ENCODE measurements around the gene HAGHL. TPM values are rescaled to one million over a fixed set of nuclear protein-coding genes. Genes with fewer than 3 reads are reported as not detected.

Gene HAGHL
- polyA plus RNA-seq, 2 of the 4 experiments (the other 2 are of a cell fraction) = 4.4 to 22.0 TPM

GRCh38 chr16:732332-732731 is 5.4 kb downstream of the HAGHL start (continued):
- TF ChIP-seq BHLHE40 (IDR thresholded peaks at IDR 0.05; ENCODE audit: low read depth, low read length) = no peak
- no peak for TF ChIP-seq JUNB (IDR thresholded peaks at IDR 0.05)

- H3K9me3 ChIP-seq = no peaks in the 10 kb centered on the region
- WGBS (ENCODE audit: missing lambda C conversion rate) = 85% methylated on average over 12 of the region's 13 CpGs
- TF ChIP-seq MYC (IDR thresholded peaks at IDR 0.05; ENCODE audit: borderline replicate concordance, low read length) = no peak
- no peak for TF ChIP-seq CTCF (IDR thresholded peaks at IDR 0.05)
- no peak for TF ChIP-seq FOSL2 (IDR thresholded peaks at IDR 0.05)
- TF ChIP-seq FOSL2 (CRISPR knock-in tag; IDR thresholded peaks at IDR 0.05) = 0 out of 2 replicates have a peak, but pooled peaks have one; percentile 23
- no peak overlapping the region for H3K4me2 ChIP-seq
- ATAC-seq (no peak), FAIRE-seq (no peak), DNase-seq (ENCODE audit: low read depth in 1 of 2, low spot score in 1 of 2) (peak in 1 of 2 experiments; percentile 53)
- no peak overlapping the region for H3K4me3 ChIP-seq
- ChIA-PET POLR2A (interaction anchor here (1.4 kb wide), 1 partner anchor 8 kb away, joined by 4 read pairs; the partner anchor contains the start of gene CIAO3), CTCF (interaction anchor here (0.8 to 28.0 kb wide), 8 partner anchors 8 to 54 kb away, joined by 3 to 656 read pairs (median 6); partner anchors contain the start of genes ANTKMT, CCDC78, CIAO3 and FBXL16)
- H3K4me1 ChIP-seq = peaks cover 6% of the 10 kb centered on the region; the same call in 1 of the 3 replicates
- no peak overlapping the region for H3K27ac ChIP-seq
Measured at GRCh38 chr16:732936-733335, 6.0 kb downstream of the HAGHL start.

- H3K27ac ChIP-seq = no peak overlapping the region
- WGBS (ENCODE audit: missing lambda C conversion rate) = 65% methylated on average over 26 of the region's 34 CpGs
- CTCF ChIA-PET = interaction anchor here (0.7 to 28.0 kb wide), 11 partner anchors 7 to 55 kb away, joined by 3 to 656 read pairs (median 4); partner anchors contain the start of genes ANTKMT, CCDC78, CIAO3 and FBXL16
Measured at GRCh38 chr16:733382-734207, 6.7 kb downstream of the HAGHL start.

More at GRCh38 chr16:733382-734207, 6.7 kb downstream of the HAGHL start:
- ATAC-seq = peak; percentile 35 to 67; a peak in 4 of 6 replicates
- POLR2A ChIA-PET = no interaction called here
- Histone ChIP-seq H3K9me3 (no peaks in the 10 kb centered on the region), H3K4me3 (no peak overlapping the region), H3K4me1 (peaks cover 5% of the 10 kb centered on the region; the same call in 1 of the 3 replicates), H3K4me2 (no peak overlapping the region)
- FAIRE-seq = no peak
- TF ChIP-seq CBX2 (IDR thresholded peaks at IDR 0.05; ENCODE audit: borderline replicate concordance, low read depth) = no peak
- peak; percentile 49 for TF ChIP-seq CTCF (IDR thresholded peaks at IDR 0.05)
- TF ChIP-seq NR3C1 (IDR thresholded peaks at IDR 0.05) = no peak
- no peak for TF ChIP-seq NFE2L2 (conservative IDR thresholded peaks at IDR 0.05; ENCODE audit: low read length)
- no peak for TF ChIP-seq PHF8 (IDR thresholded peaks at IDR 0.05; ENCODE audit: borderline replicate concordance, low read depth)
- TF ChIP-seq TFCP2L1 (CRISPR knock-in tag; IDR thresholded peaks at IDR 0.05) = no peak
- TF ChIP-seq MAX (IDR thresholded peaks at IDR 0.05) = 0 out of 2 replicates have a peak, but pooled peaks have one; percentile 35
- TF ChIP-seq TP53 (CRISPR knock-in tag; IDR thresholded peaks at IDR 0.05) = no peak
- no peak for TF ChIP-seq MYC (IDR thresholded peaks at IDR 0.05; ENCODE audit: borderline replicate concordance, low read length)
- no peak for TF ChIP-seq RAD21 (conservative IDR thresholded peaks at IDR 0.05 in 1 of 2, IDR thresholded peaks at IDR 0.05 in 1 of 2)
- TF ChIP-seq HOXB5 (CRISPR knock-in tag; IDR thresholded peaks at IDR 0.05) = no peak
- TF ChIP-seq CHD4 (IDR thresholded peaks at IDR 0.05; ENCODE audit: borderline replicate concordance) = no peak
- no peak for TF ChIP-seq BHLHE40 (IDR thresholded peaks at IDR 0.05; ENCODE audit: low read depth, low read length)
- no peak for TF ChIP-seq GATA3 (IDR thresholded peaks at IDR 0.05; ENCODE audit: borderline replicate concordance)
- no peak for TF ChIP-seq USF2 (IDR thresholded peaks at IDR 0.05)
- TF ChIP-seq POLR2A (IDR thresholded peaks at IDR 0.05; ENCODE audit: low read length) = no peak
- DNase-seq (ENCODE audit: low read depth in 1 of 2, low spot score in 1 of 2) = peak in 1 of 2 experiments; percentile 50
